HG03108 (cell line): ENCODE results near the gene RSPO3.
"Not testable (repeated sequence)": the region's sequence is repeated elsewhere in the genome, so short reads cannot be mapped to it uniquely, and the experiment has no call there.

ENCODE experiments used
- ATAC-seq: cut with Tn5 transposase; IDR thresholded peaks from one replicate; pipeline ENCODE4 v1.9.1; 2021; ENCODE audit warnings: moderate library complexity; ENCODE audit not compliant: unreplicated experiment

Gene RSPO3

GRCh38 chr6:127118298-127119101 lies at the start of gene RSPO3:
Gene RSPO3, plus strand, starts transcription at chr6:127118671. Its CDS starts 522 bp downstream, at chr6:127119193.
- ATAC-seq, result no peak

- peak; percentile 60 for ATAC-seq
Measured at GRCh38 chr6:127069659-127070279, 48.7 kb upstream of the RSPO3 start.

- no peak for ATAC-seq
Measured at GRCh38 chr6:127073222-127073621, 45.2 kb upstream of the RSPO3 start.

GRCh38 chr6:127076466-127076865 lies 42.0 kb upstream of the RSPO3 start:
- no peak for ATAC-seq

GRCh38 chr6:127077886-127078285 lies 40.6 kb upstream of the RSPO3 start:
- ATAC-seq, result no peak

GRCh38 chr6:127078669-127079068 lies 39.8 kb upstream of the RSPO3 start:
- ATAC-seq, result no peak

- ATAC-seq, result no peak
Measured at GRCh38 chr6:127079681-127080080, 38.8 kb upstream of the RSPO3 start.

- no peak for ATAC-seq
Measured at GRCh38 chr6:127080081-127080480, 38.4 kb upstream of the RSPO3 start.

GRCh38 chr6:127083231-127083962 lies 35.1 kb upstream of the RSPO3 start:
- ATAC-seq, result no peak

- ATAC-seq, result no peak
Measured at GRCh38 chr6:127083963-127084310, 34.5 kb upstream of the RSPO3 start.

- no peak for ATAC-seq
Measured at GRCh38 chr6:127085181-127085580, 33.3 kb upstream of the RSPO3 start.

GRCh38 chr6:127090051-127090450 lies 28.4 kb upstream of the RSPO3 start:
- no peak for ATAC-seq

- no peak for ATAC-seq
Measured at GRCh38 chr6:127092466-127092865, 26.0 kb upstream of the RSPO3 start.

- no peak for ATAC-seq
Measured at GRCh38 chr6:127094791-127095190, 23.7 kb upstream of the RSPO3 start.

GRCh38 chr6:127096167-127096566 lies 22.3 kb upstream of the RSPO3 start:
- ATAC-seq, result no peak

- ATAC-seq, result not testable (repeated sequence)
Measured at GRCh38 chr6:127097442-127097841, 21.0 kb upstream of the RSPO3 start.

- no peak for ATAC-seq
Measured at GRCh38 chr6:127100510-127101140, 17.8 kb upstream of the RSPO3 start.

GRCh38 chr6:127102299-127102698 lies 16.2 kb upstream of the RSPO3 start:
- ATAC-seq, result no peak

- ATAC-seq, result no peak
Measured at GRCh38 chr6:127102859-127103258, 15.6 kb upstream of the RSPO3 start.

- no peak for ATAC-seq
Measured at GRCh38 chr6:127103482-127103881, 15.0 kb upstream of the RSPO3 start.

- ATAC-seq, result no peak
Measured at GRCh38 chr6:127107916-127108315, 10.6 kb upstream of the RSPO3 start.
